Measurements from ENCODE around the gene FAM227B.
A peak's percentile ranks its signal among the peaks of the same experiment; 100 is the strongest.
"Not testable (repeated sequence)": the region's sequence is repeated elsewhere in the genome, so short reads cannot be mapped to it uniquely, and the experiment has no call there.

FAM227B gene

GRCh38 chr15:49436751-49437150 is 183.9 kb downstream of the FAM227B start:
- DNase-seq, result no peak

DNA sequence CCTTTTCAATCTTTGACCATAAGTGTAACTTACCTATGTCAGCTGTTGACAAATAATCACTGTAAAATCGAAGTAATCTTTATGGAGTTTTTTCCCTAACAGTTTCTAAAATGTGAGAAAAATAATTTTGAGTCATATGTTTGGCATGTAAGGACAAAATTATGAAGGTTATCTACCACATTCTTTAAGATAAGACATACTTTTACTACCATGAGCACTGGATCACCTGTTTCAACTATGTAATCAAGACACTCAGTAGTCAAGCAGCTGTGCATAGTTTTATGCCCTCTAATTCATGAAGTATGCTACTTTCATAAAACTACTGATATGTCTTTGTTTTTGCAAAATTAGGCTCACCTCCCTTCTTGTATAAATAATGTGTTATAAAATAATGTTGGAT is 185.4 kb downstream of the FAM227B start:
- DNase-seq, result no peak

- no peak for DNase-seq
Observed at GRCh38 chr15:49430046-49430445, 190.6 kb downstream of the FAM227B start.

- no peak for DNase-seq
Observed at GRCh38 chr15:49428409-49429095, 192.1 kb downstream of the FAM227B start.

DNA sequence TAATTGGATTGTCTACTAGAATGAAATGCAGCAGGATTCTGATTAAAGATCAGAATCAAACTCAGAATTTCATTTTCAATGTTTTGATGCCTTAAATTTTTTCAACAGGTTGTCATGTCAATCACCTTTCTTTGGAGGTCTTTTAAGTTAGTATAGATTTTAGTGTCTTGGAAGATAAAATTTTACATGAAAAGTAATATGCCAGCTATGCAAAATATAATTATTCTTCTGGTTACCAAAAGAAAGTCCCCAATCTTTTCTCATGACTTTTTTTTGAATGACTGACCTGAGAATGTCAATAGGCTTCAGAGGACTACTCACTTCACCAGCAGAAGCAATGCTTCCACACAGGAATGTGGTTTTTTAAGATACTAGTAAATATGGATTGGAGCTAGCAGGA is 193.2 kb downstream of the FAM227B start:
- DNase-seq, result no peak

GRCh38 chr15:49424954-49425353 is 195.7 kb downstream of the FAM227B start:
- DNase-seq, result no peak

GRCh38 chr15:49423901-49424550 is 196.6 kb downstream of the FAM227B start:
- no peak for DNase-seq

DNA sequence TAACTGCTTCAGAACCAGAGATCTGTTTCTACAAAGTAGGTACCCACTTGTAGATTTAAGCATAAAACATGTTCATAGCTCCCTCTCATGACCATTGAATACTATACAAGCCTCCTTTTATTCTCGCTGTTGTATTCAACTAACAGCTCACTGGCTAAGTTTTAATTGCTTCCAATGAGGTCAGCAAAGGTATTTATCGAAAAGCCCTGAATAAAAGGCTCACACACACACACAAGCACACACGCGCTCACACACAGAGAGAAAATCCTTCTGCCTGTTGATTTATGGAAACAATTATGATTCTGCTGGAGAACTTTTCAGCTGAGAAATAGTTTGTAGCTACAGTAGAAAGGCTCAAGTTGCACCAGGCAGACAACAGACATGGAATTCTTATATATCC is 197.6 kb downstream of the FAM227B start, which contains the start of gene FGF7:
FGF7 (plus strand) TSS at position 222 of the 400 bp plus-strand sequence. CDS start 1,056 bp downstream, outside the sequence.
- DNase-seq, result no peak

DNA sequence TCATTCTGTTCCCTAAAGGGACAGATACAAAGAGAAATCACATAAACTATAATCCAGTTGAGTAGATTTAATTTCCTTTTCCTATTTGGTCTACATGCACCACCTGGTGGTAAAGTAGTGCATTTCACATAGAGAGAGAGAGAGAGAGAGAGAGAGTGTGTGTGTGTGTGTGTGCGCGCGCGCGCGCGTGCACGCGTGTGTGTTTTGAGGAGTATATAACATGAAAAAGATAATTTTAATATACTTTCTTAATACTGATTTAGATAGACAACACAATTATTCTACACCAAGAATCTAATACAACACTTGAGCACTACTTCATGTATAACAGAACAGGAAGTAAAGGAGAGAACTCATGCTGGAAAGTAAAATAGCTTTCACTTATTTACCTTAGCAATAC is 198.6 kb downstream of the FAM227B start:
- DNase-seq, result peak; percentile 37

DNA sequence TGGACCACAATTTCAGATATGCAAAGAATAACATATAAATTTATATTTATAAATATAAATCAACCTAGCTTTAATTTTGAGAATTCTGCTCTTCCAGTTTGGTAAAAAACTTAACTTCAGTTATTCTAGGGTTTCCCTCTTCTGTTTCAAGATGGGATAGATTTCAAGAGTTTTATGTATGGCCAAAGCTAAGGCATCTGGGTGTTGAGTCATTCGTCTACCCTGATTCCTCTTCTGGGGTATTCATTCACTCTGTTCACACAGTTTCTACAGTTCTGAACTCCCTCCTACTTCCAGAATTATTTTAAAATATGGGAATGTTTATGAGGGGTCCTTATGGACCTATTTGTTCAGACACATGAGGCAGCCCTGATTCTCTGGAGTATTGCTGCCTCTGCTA is 201.8 kb downstream of the FAM227B start:
- no peak for DNase-seq

DNA sequence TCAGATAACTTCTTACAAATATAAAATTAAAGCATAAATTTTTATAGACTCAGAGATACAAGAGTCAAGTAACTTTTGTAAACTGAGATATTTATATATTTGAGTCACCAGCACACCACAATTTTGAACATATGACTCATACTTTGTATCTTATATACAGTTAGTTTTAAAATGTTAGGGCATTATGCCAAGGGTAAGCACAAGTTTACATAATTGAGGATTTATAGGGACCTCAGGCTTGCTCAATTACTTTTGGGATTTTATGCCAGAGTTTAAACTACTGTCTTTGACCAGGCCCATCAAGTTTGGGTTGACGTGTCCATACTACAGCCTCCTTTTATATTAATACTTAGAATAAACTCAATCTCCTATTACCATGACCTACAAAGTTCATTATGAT is 205.0 kb downstream of the FAM227B start:
- no peak for DNase-seq

- DNase-seq, result no peak
Observed at GRCh38 chr15:49415149-49415548, 205.5 kb downstream of the FAM227B start.

GRCh38 chr15:49412797-49413196 is 207.8 kb downstream of the FAM227B start:
- DNase-seq, result no peak

DNA sequence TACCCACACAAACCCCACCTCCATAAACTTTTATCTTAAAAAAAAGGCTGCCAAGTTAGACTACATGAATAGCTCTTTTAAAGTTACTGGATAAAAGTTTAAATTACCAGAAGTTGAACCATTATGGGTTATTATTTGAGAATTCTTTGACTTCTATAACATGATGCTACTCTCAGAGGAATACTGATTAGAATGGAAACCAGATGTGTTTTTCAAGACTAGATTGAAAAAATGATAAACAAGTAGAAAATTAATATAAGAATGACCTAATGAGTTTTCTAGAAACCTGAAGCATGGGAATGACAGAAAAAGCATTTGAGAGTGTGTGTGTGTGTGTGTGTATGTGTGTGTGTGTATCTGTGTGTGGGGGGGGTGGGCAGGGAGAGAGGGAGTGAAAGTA is 210.0 kb downstream of the FAM227B start:
- no peak for DNase-seq

GRCh38 chr15:49406352-49407118 is 214.1 kb downstream of the FAM227B start:
- DNase-seq, result no peak

- not testable (repeated sequence) for DNase-seq
Observed at GRCh38 chr15:49402515-49403296, 217.9 kb downstream of the FAM227B start.

DNA sequence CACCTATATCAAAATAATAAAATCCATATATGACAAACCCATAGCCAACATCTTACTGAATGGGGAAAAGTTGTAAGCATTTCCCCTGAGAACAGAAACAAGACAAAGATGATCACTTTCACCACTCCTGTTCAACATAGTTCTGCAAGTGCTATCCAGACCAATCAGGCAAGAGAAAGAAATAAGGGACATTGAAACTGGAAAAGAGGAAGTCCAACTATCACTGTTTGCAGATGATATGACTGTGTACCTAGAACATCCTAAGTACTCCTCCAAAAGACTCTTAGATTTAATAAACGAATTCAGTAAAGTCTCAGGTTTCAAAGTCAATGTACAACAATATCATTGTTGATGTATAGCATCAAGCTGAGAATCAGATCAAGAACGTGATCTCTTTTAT is 233.1 kb downstream of the FAM227B start:
- no peak for DNase-seq

GRCh38 chr15:49383266-49383665 is 237.4 kb downstream of the FAM227B start:
- no peak for DNase-seq

DNA sequence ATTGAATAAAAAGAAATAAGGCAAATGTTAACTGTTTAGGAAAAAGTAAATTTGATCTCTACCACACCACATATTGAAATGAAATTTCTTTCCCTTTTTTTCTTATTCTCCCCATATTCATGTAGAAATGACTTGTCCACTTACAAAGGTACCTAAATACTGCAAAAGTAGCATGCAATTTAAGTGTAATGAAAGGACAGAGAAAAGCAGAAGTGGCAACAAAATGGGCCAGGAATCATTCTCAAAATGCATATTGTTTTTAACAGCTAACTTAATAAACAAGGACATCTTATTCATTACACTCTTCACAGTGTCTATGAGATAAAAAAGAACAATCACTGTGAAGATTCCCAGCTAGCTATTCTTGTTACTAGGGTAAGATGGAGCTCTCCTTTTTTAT is 238.2 kb downstream of the FAM227B start:
- DNase-seq, result no peak

DNA sequence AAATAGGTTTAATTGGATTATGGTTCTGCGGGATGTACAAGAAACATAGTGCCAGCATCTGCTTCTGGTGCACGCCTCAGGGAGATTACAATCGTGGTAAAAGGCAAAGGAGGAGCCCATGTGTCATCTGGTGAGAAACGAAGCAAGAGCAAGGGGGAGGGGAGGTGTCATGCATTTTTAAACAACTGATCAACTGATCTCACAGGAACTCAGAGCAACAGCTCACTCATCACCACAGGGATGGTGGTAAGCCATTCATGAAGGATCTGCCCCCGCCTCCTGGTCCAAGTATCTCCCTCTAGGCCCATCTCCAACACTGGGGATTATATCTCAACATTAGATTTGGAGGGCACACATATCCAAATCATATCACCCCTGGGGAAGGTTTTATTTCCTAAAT is 239.7 kb downstream of the FAM227B start:
- DNase-seq, result no peak

- DNase-seq, result no peak
Observed at GRCh38 chr15:49379996-49380395, 240.6 kb downstream of the FAM227B start.

DNA sequence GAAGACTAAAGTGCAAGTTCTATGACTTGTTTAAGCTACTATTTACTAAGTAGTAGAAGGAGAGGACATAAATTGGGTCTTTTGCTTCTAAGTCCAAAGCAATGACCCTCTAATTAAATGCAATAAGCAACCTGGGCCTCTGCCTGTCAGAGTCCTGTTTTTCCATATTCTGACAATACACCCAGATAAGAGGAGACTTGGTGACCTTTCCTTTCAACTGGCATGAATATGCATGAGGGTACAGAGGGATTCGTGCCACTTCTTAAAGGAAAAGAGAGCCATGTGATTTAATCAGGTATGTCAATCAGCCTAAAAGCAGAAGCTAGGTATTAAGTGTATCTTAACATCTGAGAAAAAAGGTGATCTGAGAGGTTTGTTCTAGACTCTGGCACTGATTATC is 248.3 kb downstream of the FAM227B start:
- DNase-seq, result no peak

GRCh38 chr15:49370782-49371181 is 249.8 kb downstream of the FAM227B start:
- DNase-seq, result no peak

Measured in stimulated activated CD4-positive, alpha-beta T cell treated with anti-CD3 and anti-CD28 coated beads, Interleukin-15, amount 100 ng/mL, for 24 hours (primary cell).